ENCODE data around the gene SMIM7. TPM values are rescaled to one million over a fixed set of nuclear protein-coding genes. Genes with fewer than 3 reads are reported as not detected.
"Not testable (repeated sequence)": the region's sequence is repeated elsewhere in the genome, so short reads cannot be mapped to it uniquely, and the experiment has no call there.

The SMIM7 gene
- 30.8 TPM for total RNA-seq
- long read RNA-seq, transcript SMIM7-208 (5 exons, 2,776 nt), result major isoform, 14 of 22 reads
- long read RNA-seq, partial matches to known transcripts, result 1 of 22 reads
- long read RNA-seq, other reads (novel, unspliced or antisense), result 0 of 22 reads

- intact Hi-C loops (cut with DNase I), result loop anchor here (2.0 to 5.0 kb wide), 3 partner anchors 31 to 87 kb away; partner anchors contain the start of genes MED26 and SLC35E1
- DNase-seq (ENCODE audit: missing footprints), result peak; percentile 99
- ATAC-seq, result peak; percentile 98
These were observed at the start of gene SMIM7 for GRCh38 chr19:16659832-16660708. SMIM7 (minus strand) TSS chr19:16660144; CDS start chr19:16660110, 34 bp downstream.

DNA sequence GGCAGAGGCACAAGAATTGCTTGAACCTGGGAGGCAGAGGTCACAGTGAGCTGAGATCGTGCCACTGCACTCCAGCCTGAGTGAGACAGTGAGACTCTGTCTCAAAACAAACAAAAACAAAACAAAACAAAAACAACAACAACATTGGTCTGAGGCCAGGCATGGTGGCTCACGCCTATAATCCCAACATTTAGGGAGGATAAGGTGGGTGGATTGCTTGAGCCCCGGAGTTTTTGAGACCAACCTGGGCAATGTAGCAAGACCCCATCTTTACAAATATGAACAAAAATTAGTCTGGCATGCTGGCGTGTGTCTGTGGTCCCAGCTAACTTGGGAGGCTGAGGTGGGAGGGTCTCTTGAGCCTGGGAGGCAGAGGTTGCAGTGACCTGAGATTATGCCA is 43.7 kb upstream of the SMIM7 start:
- no peak for DNase-seq (ENCODE audit: missing footprints)
- intact Hi-C loops (cut with DNase I), result loop anchor here (5.0 to 10.0 kb wide), 2 partner anchors 41 to 109 kb away; partner anchors contain the start of genes SMIM7 and TMEM38A
- no peak for ATAC-seq

GRCh38 chr19:16702123-16702522 is 42.2 kb upstream of the SMIM7 start:
- intact Hi-C loops (cut with DNase I), result loop anchor here (5.0 to 10.0 kb wide), 2 partner anchors 40 to 107 kb away; partner anchors contain the start of genes SMIM7 and TMEM38A
- ATAC-seq, result peak; percentile 89
- DNase-seq (ENCODE audit: missing footprints), result no peak

GRCh38 chr19:16698914-16699313 is 39.0 kb upstream of the SMIM7 start:
- intact Hi-C loops (cut with DNase I), result no loop called here
- DNase-seq (ENCODE audit: missing footprints), result peak; percentile 76
- peak; percentile 83 for ATAC-seq

DNA sequence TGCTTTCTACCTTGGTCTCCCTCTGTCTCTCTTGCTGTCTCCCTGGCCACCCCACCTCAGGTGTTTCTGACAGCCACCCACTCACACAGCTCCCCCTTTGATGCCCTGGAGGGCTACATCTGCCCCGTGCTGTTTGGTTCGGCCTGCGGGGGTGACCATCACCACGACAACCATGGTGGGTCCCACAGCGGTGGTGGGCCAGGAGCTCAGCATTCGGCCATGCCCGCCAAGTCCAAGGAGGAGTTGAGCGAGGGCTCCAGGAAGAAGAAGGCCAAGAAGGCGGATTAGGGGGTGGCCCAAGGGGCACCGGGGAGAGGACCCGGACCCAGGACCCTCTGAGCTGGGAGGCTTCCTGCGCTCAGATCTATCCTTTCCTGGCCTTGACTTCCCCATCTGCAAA is 28.1 kb upstream of the SMIM7 start:
- ATAC-seq, result no peak
- no peak for DNase-seq (ENCODE audit: missing footprints)
- intact Hi-C loops (cut with DNase I), result no loop called here

DNA sequence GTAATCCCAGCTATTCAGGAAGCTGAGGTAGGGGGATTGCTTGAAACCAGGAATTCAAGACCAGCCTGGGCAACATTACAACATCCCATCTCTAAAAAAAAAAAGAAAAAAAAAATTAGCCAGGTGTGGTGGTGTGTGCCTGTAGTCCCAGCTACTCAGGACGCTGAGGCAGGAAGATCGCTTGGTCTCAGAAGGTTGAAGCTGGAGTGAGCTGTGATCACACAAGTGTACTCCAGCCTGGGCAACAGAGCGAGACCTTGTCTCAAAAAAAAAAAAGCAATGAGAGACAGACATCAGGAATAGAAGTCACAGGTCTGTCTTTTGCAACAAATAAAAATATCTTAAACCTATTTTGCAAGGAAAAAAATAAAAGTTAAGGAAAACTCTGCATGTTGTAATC is 24.3 kb upstream of the SMIM7 start:
- ATAC-seq (no peak), DNase-seq (ENCODE audit: missing footprints) (no peak)
- intact Hi-C loops (cut with DNase I), result no loop called here

GRCh38 chr19:16682539-16682938 is 22.6 kb upstream of the SMIM7 start:
- DNase-seq (ENCODE audit: missing footprints) (no peak), ATAC-seq (no peak)
- intact Hi-C loops (cut with DNase I), result no loop called here

GRCh38 chr19:16679811-16680210 is 19.9 kb upstream of the SMIM7 start:
- intact Hi-C loops (cut with DNase I), result no loop called here
- ATAC-seq, result no peak
- no peak for DNase-seq (ENCODE audit: missing footprints)

DNA sequence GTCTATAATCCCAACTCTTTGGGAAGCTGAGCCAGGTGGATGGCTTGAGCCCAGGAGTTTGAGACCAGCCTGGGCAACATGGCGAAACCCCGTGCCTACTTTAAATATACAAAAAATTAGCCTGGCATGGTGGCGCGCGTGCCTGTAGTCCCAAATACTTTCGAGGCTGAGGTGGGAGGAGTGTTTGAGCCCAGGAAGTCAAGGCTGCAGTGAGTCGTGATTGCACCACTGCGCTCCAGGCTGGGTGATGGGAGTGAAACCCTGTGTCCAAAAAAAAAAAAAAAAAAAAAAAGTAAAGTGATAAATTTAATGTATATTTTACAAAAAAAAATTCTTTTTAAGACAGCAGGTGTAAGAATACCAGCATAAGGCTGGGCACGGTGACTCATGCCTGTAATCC is 18.6 kb upstream of the SMIM7 start:
- ATAC-seq (no peak), DNase-seq (ENCODE audit: missing footprints) (no peak)
- intact Hi-C loops (cut with DNase I), result no loop called here

DNA sequence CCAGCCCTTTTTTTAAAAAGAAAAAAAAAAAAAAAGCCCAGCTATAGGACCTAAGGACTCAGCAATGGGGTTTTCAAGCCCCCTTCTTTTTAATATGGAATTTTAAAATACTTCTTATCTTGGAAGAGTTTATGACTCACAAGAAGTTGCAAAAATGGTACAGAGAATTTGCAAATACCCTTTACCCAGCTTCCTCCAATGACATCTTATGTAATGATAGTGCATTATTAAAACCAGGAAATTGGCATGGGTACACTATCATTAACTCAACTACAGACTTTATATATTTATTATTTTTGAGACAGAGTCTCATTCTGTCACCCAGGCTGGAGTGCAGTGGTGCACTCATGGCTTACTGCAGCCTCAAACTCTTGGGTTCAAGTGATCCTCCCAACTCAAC is 17.1 kb upstream of the SMIM7 start:
- DNase-seq (ENCODE audit: missing footprints), result no peak
- intact Hi-C loops (cut with DNase I), result no loop called here
- ATAC-seq, result no peak

- DNase-seq (ENCODE audit: missing footprints) (no peak), ATAC-seq (no peak)
- intact Hi-C loops (cut with DNase I), result no loop called here
These were observed 16.3 kb upstream of the SMIM7 start for GRCh38 chr19:16676101-16676798.

- ATAC-seq; intact Hi-C loops (cut with DNase I); DNase-seq (ENCODE audit: missing footprints): not testable (repeated sequence)
These were observed 13.9 kb upstream of the SMIM7 start for GRCh38 chr19:16673839-16674238.

GRCh38 chr19:16673231-16673630 is 13.3 kb upstream of the SMIM7 start:
- ATAC-seq, result no peak

GRCh38 chr19:16671652-16672274 is 11.8 kb upstream of the SMIM7 start:
- ATAC-seq (peak; percentile 92), DNase-seq (ENCODE audit: missing footprints) (no peak)
- intact Hi-C loops (cut with DNase I), result no loop called here

More at GRCh38 chr19:16673231-16673630, 13.3 kb upstream of the SMIM7 start:
- DNase-seq (ENCODE audit: missing footprints), result no peak
- intact Hi-C loops (cut with DNase I), result no loop called here

- intact Hi-C loops (cut with DNase I), result no loop called here
- DNase-seq (ENCODE audit: missing footprints) (no peak), ATAC-seq (no peak)
These were observed 10.3 kb upstream of the SMIM7 start for GRCh38 chr19:16670291-16670690.

GRCh38 chr19:16668702-16669101 is 8.8 kb upstream of the SMIM7 start:
- ATAC-seq; DNase-seq (ENCODE audit: missing footprints); intact Hi-C loops (cut with DNase I): not testable (repeated sequence)

GRCh38 chr19:16668176-16668575 is 8.2 kb upstream of the SMIM7 start:
- ATAC-seq, result no peak
- DNase-seq (ENCODE audit: missing footprints), result no peak
- intact Hi-C loops (cut with DNase I), result no loop called here

DNA sequence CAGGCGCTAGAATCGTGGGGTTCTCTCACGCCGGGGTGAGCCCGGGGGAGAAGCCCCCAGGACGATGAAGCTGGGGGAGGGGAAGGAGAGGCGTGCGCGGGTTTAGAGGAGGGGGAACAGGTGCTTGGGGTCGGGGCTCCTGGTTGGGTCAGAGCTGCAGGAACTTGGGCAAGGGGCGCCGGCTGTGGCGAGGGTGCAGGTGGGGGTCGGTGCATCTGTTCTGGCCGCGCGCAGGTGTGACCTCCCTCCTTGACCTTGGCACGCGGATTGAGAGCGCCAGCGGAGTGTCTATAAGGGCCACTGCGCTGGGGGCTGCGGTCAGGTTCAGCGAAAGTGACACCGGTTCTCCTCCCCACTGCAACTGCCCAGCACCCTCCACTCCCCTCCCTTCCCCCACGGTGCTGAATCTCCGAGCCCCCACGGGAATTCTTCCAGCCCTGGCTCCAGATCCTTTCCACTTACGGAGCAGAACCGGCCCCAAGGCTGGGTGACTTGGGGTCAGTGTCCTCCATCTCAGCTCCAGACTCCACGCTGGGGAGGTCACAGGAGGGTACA is 1.6 kb upstream of the SMIM7 start:
- ATAC-seq (peak; percentile 16), DNase-seq (ENCODE audit: missing footprints) (peak; percentile 77)
- intact Hi-C loops (cut with DNase I), result loop anchor here (2.0 to 5.0 kb wide), 3 partner anchors 33 to 89 kb away; partner anchors contain the start of genes MED26 and SLC35E1
